Cardiac fibroblast (primary cell): Measurements from ENCODE around the gene PPTC7.

Experiments
- DNase-seq, 2 donors: peaks; one replicate each; pipeline versions ENCODE4 v3.0.0 to v3.0.0-alpha.2; 2010; ENCODE audit warnings: low read depth in 2 of 2
- H3K4me3 ChIP-seq, 2 donors: replicated peaks in 1 of 2; 1 replicate in 1 of 2; 2 replicates in 1 of 2; pipeline ENCODE4 v1.5.1; 2011; ENCODE audit warnings: low read depth in 2 of 2, low read length in 2 of 2, mild to moderate bottlenecking in 2 of 2, moderate library complexity in 1 of 2
- CTCF ChIP-seq: IDR thresholded peaks from one replicate; pipeline ENCODE4 v1.5.1; 2011; ENCODE audit warnings: low read depth, mild to moderate bottlenecking, low read length, inconsistent platforms

Gene PPTC7

GRCh38 chr12:110582276-110583136 is 612 bp downstream of the PPTC7 start:
- peak; percentile 46 to 60 for DNase-seq
- TF ChIP-seq CTCF = no peak
- H3K4me3 ChIP-seq = peak overlapping the region; percentile 75 to 90

- H3K4me3 ChIP-seq = peak overlapping the region; percentile 75 to 90
- DNase-seq = no peak
- TF ChIP-seq CTCF = no peak
Measured at GRCh38 chr12:110581931-110582275, 1.2 kb downstream of the PPTC7 start.

- TF ChIP-seq CTCF = no peak
- no peak for DNase-seq
- H3K4me3 ChIP-seq = no peak overlapping the region
Measured at GRCh38 chr12:110579535-110580253, 3.4 kb downstream of the PPTC7 start.

- DNase-seq = no peak
- TF ChIP-seq CTCF = no peak
- peak overlapping the region in 1 of 2 donors; percentile 2 for H3K4me3 ChIP-seq
Measured at GRCh38 chr12:110578694-110579534, 4.2 kb downstream of the PPTC7 start.

GRCh38 chr12:110577864-110578693 is 5.0 kb downstream of the PPTC7 start:
- H3K4me3 ChIP-seq = peak overlapping the region in 1 of 2 donors; percentile 22
- no peak for TF ChIP-seq CTCF
- DNase-seq = peak; percentile 63 to 95

GRCh38 chr12:110576504-110576903 is 6.6 kb downstream of the PPTC7 start:
- no peak overlapping the region for H3K4me3 ChIP-seq
- TF ChIP-seq CTCF = no peak

More at GRCh38 chr12:110576504-110576903, 6.6 kb downstream of the PPTC7 start:
- no peak for DNase-seq
